Nephron (organoid): ENCODE data around the gene DAB1.

Source experiments
- H3K27ac Mint-ChIP-seq, 3 experiments: 2 replicates each; pipeline ENCODE4 v1.8.0; 2020; ENCODE audit warnings: mixed read lengths in 3 of 3, mild to moderate bottlenecking in 2 of 3, moderate library complexity in 1 of 3
- H3K27me3 Mint-ChIP-seq: 2 replicates; pipeline ENCODE4 v1.8.0; 2021; ENCODE audit warnings: low read depth, mild to moderate bottlenecking, moderate library complexity, mixed read lengths
- H3K36me3 Mint-ChIP-seq: 2 replicates; pipeline ENCODE4 v1.8.0; 2020; ENCODE audit warnings: low read depth, mixed read lengths
- H3K4me1 Mint-ChIP-seq: 2 replicates; pipeline ENCODE4 v1.8.0; 2020; ENCODE audit warnings: mixed read lengths
- H3K4me3 Mint-ChIP-seq, 3 experiments: 2 replicates each; pipeline ENCODE4 v1.8.0; 2020; ENCODE audit warnings: mild to moderate bottlenecking in 3 of 3, mixed read lengths in 3 of 3, moderate library complexity in 2 of 3
- H3K9me3 Mint-ChIP-seq: 2 replicates; pipeline ENCODE4 v1.8.0; 2020; ENCODE audit warnings: mixed read lengths
- TF ChIP-seq, protein P1 (sequence below), 3 experiments: fragments of 200-600 bp; sonication (generic); IDR thresholded peaks; one replicate each; pipeline ENCODE4 v1.5.0; 2021; ENCODE audit warnings: antibody characterized with exemption in 3 of 3; ENCODE audit not compliant: unreplicated experiment in 3 of 3

The DAB1 gene

DNA sequence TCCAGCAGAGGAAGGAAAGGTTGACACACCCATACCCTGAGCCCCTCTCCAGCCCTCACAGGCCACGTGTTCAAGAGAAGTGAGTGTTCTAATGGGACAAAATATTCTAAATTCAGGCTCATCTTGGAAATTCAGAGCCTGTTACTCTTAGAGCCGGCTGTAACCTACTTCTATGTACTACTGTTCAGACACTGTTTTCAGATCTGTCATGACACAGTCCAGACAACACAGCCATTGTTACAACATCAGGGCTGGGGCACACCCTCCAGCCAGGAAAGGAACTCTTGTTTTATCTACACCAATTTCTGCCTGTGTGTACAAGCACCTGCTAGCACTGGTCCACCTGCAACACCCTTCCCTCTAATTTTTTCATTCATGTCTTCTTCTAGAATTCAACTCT is 312.7 kb downstream of the DAB1 start:
- no peak overlapping the region for H3K27ac Mint-ChIP-seq

DNA sequence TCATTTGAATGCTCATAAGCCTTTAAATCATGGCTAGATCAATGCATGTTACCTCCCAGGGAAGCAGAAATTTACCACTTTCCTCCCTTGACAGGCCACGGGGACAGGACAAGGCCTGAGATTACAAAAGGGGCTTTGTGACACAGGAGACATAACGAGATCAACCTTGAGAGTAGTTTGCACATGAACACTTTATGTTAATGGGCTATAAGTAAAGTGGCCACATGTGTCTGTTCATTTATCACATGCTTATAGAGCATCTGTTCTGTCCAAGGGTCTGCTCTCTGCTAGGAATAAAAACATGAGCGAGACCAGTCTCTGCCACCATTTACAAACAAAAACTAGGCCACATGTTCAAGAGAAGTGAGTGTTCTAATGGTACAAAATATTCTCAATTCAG is 314.0 kb downstream of the DAB1 start:
- no peak overlapping the region for H3K4me3 Mint-ChIP-seq
- peaks cover 3% of the 10 kb centered on the region for H3K27me3 Mint-ChIP-seq
- H3K27ac Mint-ChIP-seq: no peak overlapping the region
- no peaks in the 10 kb centered on the region for H3K9me3 Mint-ChIP-seq
- no peaks in the 10 kb centered on the region for H3K4me1 Mint-ChIP-seq
- no peaks in the 10 kb centered on the region for H3K36me3 Mint-ChIP-seq
- TF ChIP-seq, protein P1, sequence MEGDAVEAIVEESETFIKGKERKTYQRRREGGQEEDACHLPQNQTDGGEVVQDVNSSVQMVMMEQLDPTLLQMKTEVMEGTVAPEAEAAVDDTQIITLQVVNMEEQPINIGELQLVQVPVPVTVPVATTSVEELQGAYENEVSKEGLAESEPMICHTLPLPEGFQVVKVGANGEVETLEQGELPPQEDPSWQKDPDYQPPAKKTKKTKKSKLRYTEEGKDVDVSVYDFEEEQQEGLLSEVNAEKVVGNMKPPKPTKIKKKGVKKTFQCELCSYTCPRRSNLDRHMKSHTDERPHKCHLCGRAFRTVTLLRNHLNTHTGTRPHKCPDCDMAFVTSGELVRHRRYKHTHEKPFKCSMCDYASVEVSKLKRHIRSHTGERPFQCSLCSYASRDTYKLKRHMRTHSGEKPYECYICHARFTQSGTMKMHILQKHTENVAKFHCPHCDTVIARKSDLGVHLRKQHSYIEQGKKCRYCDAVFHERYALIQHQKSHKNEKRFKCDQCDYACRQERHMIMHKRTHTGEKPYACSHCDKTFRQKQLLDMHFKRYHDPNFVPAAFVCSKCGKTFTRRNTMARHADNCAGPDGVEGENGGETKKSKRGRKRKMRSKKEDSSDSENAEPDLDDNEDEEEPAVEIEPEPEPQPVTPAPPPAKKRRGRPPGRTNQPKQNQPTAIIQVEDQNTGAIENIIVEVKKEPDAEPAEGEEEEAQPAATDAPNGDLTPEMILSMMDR (IDR thresholded peaks at IDR 0.05; ENCODE audit: unreplicated experiment in 3 of 3): no peak

More for the DNA sequence above, 312.7 kb downstream of the DAB1 start:
- H3K36me3 Mint-ChIP-seq: no peaks in the 10 kb centered on the region
- no peak overlapping the region for H3K4me3 Mint-ChIP-seq
- TF ChIP-seq, protein P1 (IDR thresholded peaks at IDR 0.05; ENCODE audit: unreplicated experiment in 3 of 3): no peak
- peaks cover 6% of the 10 kb centered on the region for H3K27me3 Mint-ChIP-seq
- no peaks in the 10 kb centered on the region for H3K9me3 Mint-ChIP-seq
- no peaks in the 10 kb centered on the region for H3K4me1 Mint-ChIP-seq

DNA sequence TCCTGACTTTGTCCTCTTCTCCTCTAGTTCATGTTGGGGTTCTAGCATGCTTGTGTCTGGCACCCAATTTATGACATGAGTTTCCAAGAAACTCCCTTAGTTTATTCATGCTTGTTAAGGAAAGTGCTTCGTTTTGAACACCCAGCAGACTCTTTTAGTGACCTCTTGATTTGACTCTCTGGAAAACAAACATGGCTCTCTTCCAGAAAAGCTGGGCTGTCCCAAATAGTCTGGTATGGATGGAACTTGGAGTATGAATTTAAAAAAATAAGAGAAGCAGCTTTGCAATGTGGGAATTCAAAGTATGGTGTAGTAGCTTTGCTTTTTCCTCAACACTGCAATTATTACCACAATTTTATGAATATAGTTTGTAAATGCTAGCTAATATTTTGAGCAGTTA is 314.6 kb downstream of the DAB1 start:
- Mint-ChIP-seq H3K9me3 (no peaks in the 10 kb centered on the region), H3K4me1 (no peaks in the 10 kb centered on the region), H3K36me3 (no peaks in the 10 kb centered on the region), H3K27me3 (peaks cover 3% of the 10 kb centered on the region), H3K4me3 (no peak overlapping the region), H3K27ac (no peak overlapping the region)
- TF ChIP-seq, protein P1 (IDR thresholded peaks at IDR 0.05; ENCODE audit: unreplicated experiment in 3 of 3): no peak

DNA sequence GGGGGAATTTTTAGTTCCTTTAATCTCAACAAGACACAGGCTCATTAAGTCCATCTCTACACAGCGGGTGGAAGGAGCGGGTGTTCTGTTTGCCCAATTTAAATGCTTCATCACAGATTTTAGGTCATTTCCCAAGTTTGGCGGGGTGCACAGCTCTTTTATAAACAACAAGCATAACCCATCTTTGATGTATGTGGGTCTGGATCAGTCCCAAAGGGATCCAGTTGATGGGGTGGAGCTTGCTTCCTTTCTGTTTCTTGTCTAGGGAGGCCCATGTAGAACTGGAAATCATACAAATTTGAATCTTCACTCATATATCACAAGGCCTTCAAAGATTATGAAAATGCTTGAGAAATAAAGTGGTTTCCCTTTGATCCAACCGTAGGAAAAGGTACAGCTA is 317.6 kb downstream of the DAB1 start:
- peaks cover 12% of the 10 kb centered on the region for H3K4me1 Mint-ChIP-seq
- H3K4me3 Mint-ChIP-seq: no peak overlapping the region
- H3K27me3 Mint-ChIP-seq: peaks cover 3% of the 10 kb centered on the region
- TF ChIP-seq, protein P1 (IDR thresholded peaks at IDR 0.05; ENCODE audit: unreplicated experiment in 3 of 3): no peak
- H3K36me3 Mint-ChIP-seq: no peaks in the 10 kb centered on the region
- H3K9me3 Mint-ChIP-seq: no peaks in the 10 kb centered on the region
- no peak overlapping the region for H3K27ac Mint-ChIP-seq

DNA sequence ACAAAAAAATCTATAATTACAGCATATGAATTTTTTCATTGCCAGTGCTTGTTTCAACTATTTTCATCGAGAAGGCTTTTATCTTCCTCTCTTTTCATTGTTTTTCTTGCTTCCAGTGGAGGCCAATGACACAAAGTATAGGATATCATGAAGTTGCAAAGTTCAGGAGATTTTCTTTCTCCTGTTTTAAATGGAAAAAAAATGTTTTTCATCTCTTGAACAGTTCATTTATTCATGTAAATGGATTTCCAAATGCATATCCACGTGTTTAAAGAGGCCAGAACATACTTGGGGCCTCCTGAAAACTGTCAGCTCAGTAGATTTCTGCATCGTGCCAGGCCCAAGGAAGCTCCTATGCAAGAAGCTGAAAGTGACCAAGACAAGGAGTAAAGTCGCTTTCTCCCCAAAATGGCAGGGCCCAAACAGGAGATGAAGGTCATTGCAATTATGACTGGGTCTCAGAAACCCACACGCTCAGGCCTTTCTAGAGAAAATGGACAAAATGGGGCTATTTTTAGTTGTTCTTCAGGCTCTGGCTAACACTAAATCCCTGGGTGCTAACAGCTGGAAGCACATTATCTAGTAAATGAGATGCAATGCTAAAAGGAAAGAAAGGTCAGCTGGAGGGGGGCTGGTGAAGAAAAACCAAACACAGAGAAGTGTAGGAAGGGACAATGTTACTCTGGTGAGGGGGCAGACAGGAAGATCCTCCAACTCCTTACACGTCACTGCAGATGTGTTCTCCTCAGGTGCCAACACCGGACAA is 321.1 kb downstream of the DAB1 start:
- TF ChIP-seq, protein P1 (IDR thresholded peaks at IDR 0.05; ENCODE audit: unreplicated experiment in 3 of 3): no peak
- Mint-ChIP-seq H3K4me1 (peaks cover 15% of the 10 kb centered on the region), H3K27me3 (no peaks in the 10 kb centered on the region), H3K9me3 (no peaks in the 10 kb centered on the region), H3K36me3 (no peaks in the 10 kb centered on the region), H3K4me3 (no peak overlapping the region), H3K27ac (no peak overlapping the region)

DNA sequence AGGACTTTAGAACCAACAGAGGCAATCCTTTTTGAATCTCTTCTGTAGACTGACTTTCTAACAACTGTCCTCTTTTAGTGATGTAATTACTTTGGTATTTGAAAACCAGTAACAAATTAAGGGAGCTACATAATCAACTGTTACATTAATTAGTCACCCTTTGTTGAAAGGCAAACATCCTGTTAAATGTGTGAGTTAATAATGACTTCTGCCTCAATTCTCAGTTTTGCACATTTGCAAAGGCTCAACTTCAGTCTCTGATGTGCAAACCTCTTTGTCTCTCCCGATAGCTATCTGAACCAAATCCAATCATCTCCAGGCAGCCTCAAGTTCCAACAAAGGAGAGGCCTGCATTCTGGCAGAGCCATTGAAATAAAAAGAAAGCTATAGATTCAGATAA is 322.7 kb downstream of the DAB1 start:
- Mint-ChIP-seq H3K36me3 (no peaks in the 10 kb centered on the region), H3K4me1 (peaks cover 15% of the 10 kb centered on the region), H3K4me3 (no peak overlapping the region), H3K27me3 (no peaks in the 10 kb centered on the region), H3K9me3 (no peaks in the 10 kb centered on the region), H3K27ac (no peak overlapping the region)
- TF ChIP-seq, protein P1 (IDR thresholded peaks at IDR 0.05; ENCODE audit: unreplicated experiment in 3 of 3): no peak
